Gastroesophageal sphincter (tissue), 4 donors: ENCODE data around the gene TAF12. TPM values are rescaled to one million over a fixed set of nuclear protein-coding genes. Genes with fewer than 3 reads are reported as not detected.
"Not testable (repeated sequence)": the region's sequence is repeated elsewhere in the genome, so short reads cannot be mapped to it uniquely, and the experiment has no call there.

Source experiments
- ATAC-seq: fragments of 150-250 bp; one replicate; pipeline ENCODE4 v1.9.1; 2016; ENCODE audit warnings: mild to moderate bottlenecking, moderate library complexity
- H3K27ac ChIP-seq, 4 donors: fragments of 200-600 bp; sonication (generic) in 3 of 4; 1 replicate in 3 of 4; 2 replicates in 1 of 4; pipeline ENCODE4 v1.5.1; 2016 to 2019
- H3K27me3 ChIP-seq: fragments of 200-600 bp; sonication (generic); one replicate; pipeline ENCODE4 v1.5.1; 2019
- H3K36me3 ChIP-seq, 2 donors: fragments of 200-600 bp; sonication (generic); one replicate each; pipeline ENCODE4 v1.5.1; 2019; ENCODE audit warnings: control low read depth in 1 of 2
- H3K4me1 ChIP-seq, 3 donors: fragments of 200-600 bp; sonication (generic); 1 replicate in 2 of 3; 2 replicates in 1 of 3; pipeline ENCODE4 v1.5.1; 2016 to 2019; ENCODE audit warnings: control low read depth in 2 of 3
- H3K4me3 ChIP-seq, 2 donors: fragments of 200-600 bp; sonication (generic); one replicate each; pipeline ENCODE4 v1.5.1; 2019; ENCODE audit warnings: mild to moderate bottlenecking in 1 of 2, moderate library complexity in 1 of 2
- H3K9me3 ChIP-seq, 3 donors: fragments of 200-600 bp; sonication (generic); one replicate each; pipeline ENCODE4 v1.5.1; 2017 to 2019; ENCODE audit warnings: control low read depth in 2 of 3
- CTCF ChIP-seq, 4 experiments: fragments of 200-600 bp in 2 of 4; fragments of 450-650 bp in 2 of 4; sonication (generic) in 1 of 4; IDR thresholded peaks; one replicate each; pipeline ENCODE4 v1.5.1; 2017 to 2019; ENCODE audit warnings: antibody characterized with exemption in 4 of 4, mild to moderate bottlenecking in 2 of 4, moderate library complexity in 2 of 4
- EP300 ChIP-seq: sonication (generic); formaldehyde crosslinking; IDR thresholded peaks from one replicate; pipeline ENCODE4 v1.6.1; 2017; ENCODE audit warnings: antibody characterized with exemption, mild to moderate bottlenecking
- POLR2A ChIP-seq, 2 donors: fragments of 450-650 bp; IDR thresholded peaks; one replicate each; pipeline ENCODE4 v1.6.1; 2017; ENCODE audit warnings: antibody characterized with exemption in 2 of 2, mild to moderate bottlenecking in 2 of 2, moderate library complexity in 1 of 2
- POLR2AphosphoS5 ChIP-seq: sonication (generic); formaldehyde crosslinking; IDR thresholded peaks from one replicate; pipeline ENCODE4 v1.6.1; 2017; ENCODE audit warnings: antibody characterized with exemption
- WGBS, 2 donors: methylation state at CpG; one replicate each; pipeline ENCODE4 v1.1.5; 2018; ENCODE audit warnings: low coverage in 1 of 2; 5-methylcytosine and 5-hydroxymethylcytosine counted together
- total RNA-seq, 4 donors: library from RNA; depleted of rRNA; stranded (reverse); fragments of >200 nt; gene quantifications; one replicate each; pipeline ENCODE4 v1.1.0, GENCODE V29; 2016

The TAF12 gene
- total RNA-seq, 4 donors from 2014 or later = 12.4 to 22.3 (median 16.7) TPM

GRCh38 chr1:28606771-28607170 lies 36.1 kb downstream of the TAF12 start:
- Histone ChIP-seq H3K36me3 (peaks cover 3 to 91% of the 10 kb centered on the region in 2 donors), H3K27me3 (no peaks in the 10 kb centered on the region), H3K4me3 (no peak overlapping the region), H3K9me3 (no peaks in the 10 kb centered on the region), H3K27ac (no peak overlapping the region), H3K4me1 (peaks cover 0 to 10% (median 0%) of the 10 kb centered on the region in 3 donors)
- no peak for ATAC-seq
- 43% methylated on average over 1 of the region's 2 CpGs; no CpG with 5 or more reads in 1 of the 2 donors for WGBS, 2 donors
- TF ChIP-seq POLR2A (IDR thresholded peaks at IDR 0.05) (no peak), CTCF (IDR thresholded peaks at IDR 0.05) (no peak)

GRCh38 chr1:28604962-28605361 lies 37.9 kb downstream of the TAF12 start:
- no peak overlapping the region for H3K4me3 ChIP-seq
- no peak overlapping the region for H3K27ac ChIP-seq
- H3K9me3 ChIP-seq = no peaks in the 10 kb centered on the region
- 76% methylated on average over 4 of the region's 6 CpGs; no CpG with 5 or more reads in 1 of the 2 donors for WGBS, 2 donors
- peaks cover 3 to 91% of the 10 kb centered on the region in 2 donors for H3K36me3 ChIP-seq
- H3K27me3 ChIP-seq = no peaks in the 10 kb centered on the region
- TF ChIP-seq EP300 (no peak), POLR2A (IDR thresholded peaks at IDR 0.05) (no peak), POLR2AphosphoS5 (no peak), CTCF (IDR thresholded peaks at IDR 0.05) (no peak)
- no peak for ATAC-seq
- peaks cover 0 to 15% (median 0%) of the 10 kb centered on the region in 3 donors for H3K4me1 ChIP-seq

GRCh38 chr1:28604411-28604810 lies 38.5 kb downstream of the TAF12 start:
- Histone ChIP-seq H3K27me3 (no peaks in the 10 kb centered on the region), H3K36me3 (peaks cover 3 to 90% of the 10 kb centered on the region in 2 donors), H3K27ac (no peak overlapping the region), H3K4me1 (peaks cover 0 to 15% (median 0%) of the 10 kb centered on the region in 3 donors), H3K4me3 (no peak overlapping the region), H3K9me3 (no peaks in the 10 kb centered on the region)
- no peak for ATAC-seq
- 93% methylated on average over 3 of the region's 5 CpGs; no CpG with 5 or more reads in 1 of the 2 donors for WGBS, 2 donors
- TF ChIP-seq POLR2A (IDR thresholded peaks at IDR 0.05) = no peak
- TF ChIP-seq CTCF (IDR thresholded peaks at IDR 0.05) = no peak
- TF ChIP-seq EP300 = no peak
- TF ChIP-seq POLR2AphosphoS5 = no peak

- peaks cover 0 to 15% (median 0%) of the 10 kb centered on the region in 3 donors for H3K4me1 ChIP-seq
- WGBS, 2 donors = 8 to 30% methylated on average over 5 to 8 of the region's 15 CpGs
- no peak overlapping the region for H3K4me3 ChIP-seq
- peaks cover 3 to 74% of the 10 kb centered on the region in 2 donors for H3K36me3 ChIP-seq
- TF ChIP-seq CTCF (IDR thresholded peaks at IDR 0.05) (peak in 3 of 4 experiments; percentile 71 to 82 (median 77)), POLR2A (IDR thresholded peaks at IDR 0.05) (no peak)
- H3K27ac ChIP-seq = peak overlapping the region in 3 of 4 donors; percentile 24 to 54 (median 29)
- ATAC-seq = peak; percentile 46
- no peaks in the 10 kb centered on the region for H3K27me3 ChIP-seq
- no peaks in the 10 kb centered on the region for H3K9me3 ChIP-seq
These were observed 40.1 kb downstream of the TAF12 start for GRCh38 chr1:28602536-28603439.

GRCh38 chr1:28601696-28602095 lies 41.2 kb downstream of the TAF12 start:
- H3K27me3 ChIP-seq = no peaks in the 10 kb centered on the region
- no peak overlapping the region for H3K4me3 ChIP-seq
- H3K36me3 ChIP-seq = peaks cover 3 to 63% of the 10 kb centered on the region in 2 donors
- TF ChIP-seq CTCF (IDR thresholded peaks at IDR 0.05) = no peak
- TF ChIP-seq POLR2AphosphoS5 = peak; percentile 7
- no peak for ATAC-seq
- H3K9me3 ChIP-seq = no peaks in the 10 kb centered on the region
- peaks cover 0 to 15% (median 0%) of the 10 kb centered on the region in 3 donors for H3K4me1 ChIP-seq
- WGBS, 2 donors = 32 to 33% methylated on average over 1 to 3 of the region's 3 CpGs
- peak overlapping the region in 3 of 4 donors; percentile 29 to 54 (median 35) for H3K27ac ChIP-seq

GRCh38 chr1:28596276-28596675 lies 46.6 kb downstream of the TAF12 start:
- not testable (repeated sequence) for ATAC-seq, H3K9me3 ChIP-seq, H3K27me3 ChIP-seq, H3K27ac ChIP-seq, H3K4me3 ChIP-seq
- peaks cover 0 to 18% of the 10 kb centered on the region in 2 donors for H3K36me3 ChIP-seq
- 93 to 99% methylated on average over 7 to 11 of the region's 11 CpGs for WGBS, 2 donors
- peaks cover 0 to 17% (median 0%) of the 10 kb centered on the region in 3 donors for H3K4me1 ChIP-seq
